Effector CD4-positive, alpha-beta T cell (primary cell): ENCODE data around the gene NOS1.

Source experiments
- DNase-seq: peaks from one replicate; pipeline ENCODE4 v3.0.0-alpha.2; 2020

NOS1 gene

GRCh38 chr12:117329756-117330155 lies 31.7 kb downstream of the NOS1 start:
- DNase-seq = no peak

- DNase-seq = no peak
Measured at GRCh38 chr12:117328556-117329100, 32.8 kb downstream of the NOS1 start.

GRCh38 chr12:117322428-117322827 lies 39.0 kb downstream of the NOS1 start:
- no peak for DNase-seq

- no peak for DNase-seq
Measured at GRCh38 chr12:117321572-117321971, 39.9 kb downstream of the NOS1 start.

- no peak for DNase-seq
Measured at GRCh38 chr12:117318591-117318990, 42.8 kb downstream of the NOS1 start.

GRCh38 chr12:117316336-117316735 lies 45.1 kb downstream of the NOS1 start:
- no peak for DNase-seq

GRCh38 chr12:117313926-117314325 lies 47.5 kb downstream of the NOS1 start:
- DNase-seq = no peak

GRCh38 chr12:117312770-117313169 lies 48.7 kb downstream of the NOS1 start:
- no peak for DNase-seq

GRCh38 chr12:117309276-117309925 lies 52.0 kb downstream of the NOS1 start:
- no peak for DNase-seq

- no peak for DNase-seq
Measured at GRCh38 chr12:117300174-117300573, 61.3 kb downstream of the NOS1 start.

- no peak for DNase-seq
Measured at GRCh38 chr12:117298648-117299225, 62.7 kb downstream of the NOS1 start.

GRCh38 chr12:117298191-117298590 lies 63.2 kb downstream of the NOS1 start:
- no peak for DNase-seq

- DNase-seq = no peak
Measured at GRCh38 chr12:117294189-117294603, 67.2 kb downstream of the NOS1 start.

GRCh38 chr12:117293510-117293909 lies 67.9 kb downstream of the NOS1 start:
- DNase-seq = no peak

- no peak for DNase-seq
Measured at GRCh38 chr12:117292688-117293087, 68.7 kb downstream of the NOS1 start.

- no peak for DNase-seq
Measured at GRCh38 chr12:117284140-117284539, 77.3 kb downstream of the NOS1 start.

- DNase-seq = no peak
Measured at GRCh38 chr12:117282490-117282889, 78.9 kb downstream of the NOS1 start.

- no peak for DNase-seq
Measured at GRCh38 chr12:117280019-117280680, 81.3 kb downstream of the NOS1 start.

GRCh38 chr12:117279606-117280005 lies 81.8 kb downstream of the NOS1 start:
- DNase-seq = no peak

GRCh38 chr12:117277875-117278274 lies 83.6 kb downstream of the NOS1 start:
- DNase-seq = no peak

GRCh38 chr12:117273091-117273490 lies 88.3 kb downstream of the NOS1 start:
- DNase-seq = no peak

GRCh38 chr12:117272690-117273089 lies 88.7 kb downstream of the NOS1 start:
- DNase-seq = no peak

GRCh38 chr12:117262749-117263148 lies 98.7 kb downstream of the NOS1 start:
- no peak for DNase-seq

GRCh38 chr12:117261247-117261646 lies 100.2 kb downstream of the NOS1 start:
- no peak for DNase-seq
